Prostate gland (tissue), 2 donors: ENCODE results near the gene DPYSL5.

ENCODE experiments used
- POLR2A ChIP-seq: fragments of 450-650 bp; IDR thresholded peaks from one replicate; pipeline ENCODE4 v1.6.1; 2016; ENCODE audit warnings: antibody characterized with exemption, mild to moderate bottlenecking
- POLR2AphosphoS5 ChIP-seq: sonication (generic); formaldehyde crosslinking; IDR thresholded peaks from one replicate; pipeline ENCODE4 v1.6.1; 2017; ENCODE audit warnings: antibody characterized with exemption
- TF ChIP-seq, protein P1 (sequence below), 4 experiments: fragments of 200-600 bp in 2 of 4; fragments of 450-650 bp in 2 of 4; sonication (generic) in 2 of 4; IDR thresholded peaks; 1 replicate in 3 of 4; 2 replicates in 1 of 4; pipeline ENCODE4 v1.5.1; 2016 to 2019; ENCODE audit warnings: antibody characterized with exemption in 4 of 4, mild to moderate bottlenecking in 2 of 4, moderate library complexity in 2 of 4

DNA sequence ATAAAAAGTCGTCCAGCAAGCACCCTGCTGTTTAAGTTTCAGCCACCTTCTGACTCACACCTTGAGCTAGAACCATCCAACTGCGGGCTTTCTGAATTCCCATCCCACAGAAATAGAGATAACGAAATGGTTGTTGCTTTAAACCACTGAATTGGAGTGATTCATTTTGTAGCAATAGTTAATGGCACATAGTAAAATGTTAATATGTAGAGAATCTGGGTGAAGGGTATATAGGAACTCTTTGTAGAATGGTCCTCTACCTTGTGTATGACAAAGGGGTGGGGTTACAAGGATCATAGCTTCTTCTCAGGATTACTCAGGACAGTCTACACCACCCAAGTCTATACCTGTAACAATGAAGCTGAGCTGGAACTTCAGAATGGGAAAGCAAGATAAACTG is 120.1 kb downstream of the DPYSL5 start:
- no peak for TF ChIP-seq POLR2AphosphoS5
- TF ChIP-seq, protein P1, sequence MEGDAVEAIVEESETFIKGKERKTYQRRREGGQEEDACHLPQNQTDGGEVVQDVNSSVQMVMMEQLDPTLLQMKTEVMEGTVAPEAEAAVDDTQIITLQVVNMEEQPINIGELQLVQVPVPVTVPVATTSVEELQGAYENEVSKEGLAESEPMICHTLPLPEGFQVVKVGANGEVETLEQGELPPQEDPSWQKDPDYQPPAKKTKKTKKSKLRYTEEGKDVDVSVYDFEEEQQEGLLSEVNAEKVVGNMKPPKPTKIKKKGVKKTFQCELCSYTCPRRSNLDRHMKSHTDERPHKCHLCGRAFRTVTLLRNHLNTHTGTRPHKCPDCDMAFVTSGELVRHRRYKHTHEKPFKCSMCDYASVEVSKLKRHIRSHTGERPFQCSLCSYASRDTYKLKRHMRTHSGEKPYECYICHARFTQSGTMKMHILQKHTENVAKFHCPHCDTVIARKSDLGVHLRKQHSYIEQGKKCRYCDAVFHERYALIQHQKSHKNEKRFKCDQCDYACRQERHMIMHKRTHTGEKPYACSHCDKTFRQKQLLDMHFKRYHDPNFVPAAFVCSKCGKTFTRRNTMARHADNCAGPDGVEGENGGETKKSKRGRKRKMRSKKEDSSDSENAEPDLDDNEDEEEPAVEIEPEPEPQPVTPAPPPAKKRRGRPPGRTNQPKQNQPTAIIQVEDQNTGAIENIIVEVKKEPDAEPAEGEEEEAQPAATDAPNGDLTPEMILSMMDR (IDR thresholded peaks at IDR 0.05), result no peak
- TF ChIP-seq POLR2A, result no peak
